WTC11 (cell line): Measurements from ENCODE around the gene ITGA5. TPM values are rescaled to one million over a fixed set of nuclear protein-coding genes. Genes with fewer than 3 reads are reported as not detected.

ENCODE experiments used
- ATAC-seq: fragments of 200-7000 bp; cut with Tn5 transposase; 2 replicates; pipeline ENCODE4 v1.10.0; 2021; ENCODE audit warnings: mild to moderate bottlenecking, moderate library complexity
- CTCF ChIA-PET: fragments of 300-600 bp; sonication (Branson Sonifier 250); formaldehyde crosslinking; loops from one replicate; lab custom pipeline; 2021; ENCODE audit warnings: antibody characterized with exemption; lab: Charles Lee
- POLR2A ChIA-PET: fragments of 350-600 bp; sonication (Branson Sonifier 250); formaldehyde crosslinking; loops from one replicate; lab custom pipeline; 2021; ENCODE audit warnings: antibody characterized with exemption; lab: Charles Lee
- DNase-seq: peaks from one replicate; pipeline ENCODE4 v3.0.0; 2021; ENCODE audit warnings: low spot score
- H3K27ac Mint-ChIP-seq: 2 replicates; pipeline ENCODE4 v1.8.0; 2021; ENCODE audit warnings: mixed read lengths
- H3K27me3 Mint-ChIP-seq: 2 replicates; pipeline ENCODE4 v1.8.0; 2021; ENCODE audit warnings: low read depth, mild to moderate bottlenecking, moderate library complexity, mixed read lengths
- H3K36me3 Mint-ChIP-seq: 2 replicates; pipeline ENCODE4 v1.8.0; 2021; ENCODE audit warnings: mixed read lengths
- H3K4me1 Mint-ChIP-seq: 2 replicates; pipeline ENCODE4 v1.8.0; 2022; ENCODE audit warnings: mixed read lengths
- H3K4me3 Mint-ChIP-seq: 2 replicates; pipeline ENCODE4 v1.8.0; 2021; ENCODE audit warnings: mild to moderate bottlenecking, moderate library complexity, mixed read lengths
- H3K9me3 Mint-ChIP-seq: 2 replicates; pipeline ENCODE4 v1.8.0; 2021; ENCODE audit warnings: mixed read lengths
- CREB1 ChIP-seq: sonication (generic); formaldehyde crosslinking; IDR thresholded peaks from 2 replicates; pipeline ENCODE4 v1.8.0; 2023; ENCODE audit warnings: mild to moderate bottlenecking, missing genetic modification reagents
- CREM ChIP-seq: sonication (generic); formaldehyde crosslinking; IDR thresholded peaks from 2 replicates; pipeline ENCODE4 v1.8.1; 2022; ENCODE audit warnings: mild to moderate bottlenecking, missing genetic modification reagents, moderate library complexity
- FOXJ3 ChIP-seq: sonication (generic); formaldehyde crosslinking; IDR thresholded peaks from 2 replicates; pipeline ENCODE4 v1.9.0; 2021; ENCODE audit warnings: missing genetic modification reagents, mild to moderate bottlenecking, borderline replicate concordance
- FOXK1 ChIP-seq: sonication (generic); formaldehyde crosslinking; IDR thresholded peaks from 2 replicates; pipeline ENCODE4 v1.8.0; 2022; ENCODE audit warnings: mild to moderate bottlenecking, moderate library complexity, missing genetic modification reagents
- MXD4 ChIP-seq: fragments of 250-450 bp; sonication (Bioruptor Pico); IDR thresholded peaks from 2 replicates; pipeline ENCODE4 v1.8.0; 2021; ENCODE audit warnings: mild to moderate bottlenecking, moderate library complexity, borderline replicate concordance
- NFYB ChIP-seq: sonication (generic); formaldehyde crosslinking; conservative IDR thresholded peaks from 2 replicates; pipeline ENCODE4 v1.8.0; 2022; ENCODE audit warnings: low read depth, missing genetic modification reagents
- NR2C2 ChIP-seq: sonication (generic); formaldehyde crosslinking; IDR thresholded peaks from 2 replicates; pipeline ENCODE4 v1.8.0; 2022; ENCODE audit warnings: mild to moderate bottlenecking, missing genetic modification reagents
- SP1 ChIP-seq: sonication (generic); formaldehyde crosslinking; conservative IDR thresholded peaks from 2 replicates; pipeline ENCODE4 v1.8.1; 2022; ENCODE audit warnings: missing genetic modification reagents
- TEAD1 ChIP-seq: sonication (generic); formaldehyde crosslinking; IDR thresholded peaks from 2 replicates; pipeline ENCODE4 v1.8.0; 2022; ENCODE audit warnings: mild to moderate bottlenecking, missing genetic modification reagents
- TP53 ChIP-seq: sonication (generic); formaldehyde crosslinking; IDR thresholded peaks from 2 replicates; pipeline ENCODE4 v1.8.1; 2023; ENCODE audit warnings: mild to moderate bottlenecking, missing genetic modification reagents
- ZNF219 ChIP-seq: sonication (generic); formaldehyde crosslinking; IDR thresholded peaks from 2 replicates; pipeline ENCODE4 v1.8.0; 2023; ENCODE audit warnings: missing genetic modification reagents, mild to moderate bottlenecking, borderline replicate concordance
- ZNF317 ChIP-seq: sonication (generic); formaldehyde crosslinking; IDR thresholded peaks from 2 replicates; pipeline ENCODE4 v1.8.1; 2023; ENCODE audit warnings: low read depth, mild to moderate bottlenecking, moderate library complexity, missing genetic modification reagents, borderline replicate concordance
- total RNA-seq: library from RNA; stranded (reverse); gene quantifications from 3 replicates; pipeline ENCODE4 v1.2.3, GENCODE V29; 2021
- TF ChIP-seq, protein P1 (sequence below): sonication (generic); formaldehyde crosslinking; IDR thresholded peaks from 2 replicates; pipeline ENCODE4 v1.8.1; 2023; ENCODE audit warnings: mild to moderate bottlenecking, missing genetic modification reagents, moderate library complexity
- TF ChIP-seq, protein P2 (sequence below): fragments of 250-450 bp; sonication (Bioruptor Pico); IDR thresholded peaks from 2 replicates; pipeline ENCODE4 v1.8.0; 2021; ENCODE audit warnings: mild to moderate bottlenecking
- TF ChIP-seq, protein P3 (sequence below): sonication (generic); formaldehyde crosslinking; IDR thresholded peaks from 2 replicates; pipeline ENCODE4 v1.8.0; 2023; ENCODE audit warnings: missing genetic modification reagents, mild to moderate bottlenecking, borderline replicate concordance
- TF ChIP-seq, protein P4 (sequence below): fragments of 250-450 bp; sonication (Bioruptor Pico); IDR thresholded peaks from 2 replicates; pipeline ENCODE4 v1.9.0; 2021; ENCODE audit warnings: mild to moderate bottlenecking
- TF ChIP-seq, protein P5 (sequence below): sonication (generic); formaldehyde crosslinking; IDR thresholded peaks from 2 replicates; pipeline ENCODE4 v1.8.1; 2022; ENCODE audit warnings: mild to moderate bottlenecking, moderate library complexity, missing genetic modification reagents

ITGA5 gene
- total RNA-seq, 1 experiment from 2014 or later: 21.9 TPM

DNA sequence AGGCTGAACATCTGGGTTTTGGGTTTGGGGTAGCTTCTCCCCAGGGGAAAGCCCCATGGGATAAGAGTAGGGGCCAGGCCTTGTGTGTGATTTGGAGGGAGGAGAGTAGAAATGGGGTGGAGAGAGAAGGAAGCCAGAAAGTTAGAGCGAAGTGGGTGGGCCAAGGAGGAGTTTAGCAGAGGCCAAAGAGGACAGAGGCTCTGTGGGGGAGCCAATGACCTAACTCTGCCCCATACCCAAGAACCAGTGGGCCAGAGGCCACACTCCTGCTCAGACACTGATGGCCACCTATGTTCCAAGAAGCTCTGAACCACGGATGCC, 43.8 kb downstream of the ITGA5 start:
- H3K27me3 Mint-ChIP-seq: peaks cover 14% of the 10 kb centered on the region
- peaks cover 22% of the 10 kb centered on the region for H3K36me3 Mint-ChIP-seq
- H3K4me3 Mint-ChIP-seq: no peak overlapping the region
- H3K9me3 Mint-ChIP-seq: no peaks in the 10 kb centered on the region
- ATAC-seq: no peak
- ChIA-PET POLR2A (no interaction called here), CTCF (interaction anchor here (1.5 kb wide), 1 partner anchor 16 kb away, joined by 5 read pairs; no protein-coding TSS in a partner anchor)
- peaks cover 20% of the 10 kb centered on the region for H3K4me1 Mint-ChIP-seq
- no peak for TF ChIP-seq ZNF317
- no peak for TF ChIP-seq NR2C2
- TF ChIP-seq, protein P1, sequence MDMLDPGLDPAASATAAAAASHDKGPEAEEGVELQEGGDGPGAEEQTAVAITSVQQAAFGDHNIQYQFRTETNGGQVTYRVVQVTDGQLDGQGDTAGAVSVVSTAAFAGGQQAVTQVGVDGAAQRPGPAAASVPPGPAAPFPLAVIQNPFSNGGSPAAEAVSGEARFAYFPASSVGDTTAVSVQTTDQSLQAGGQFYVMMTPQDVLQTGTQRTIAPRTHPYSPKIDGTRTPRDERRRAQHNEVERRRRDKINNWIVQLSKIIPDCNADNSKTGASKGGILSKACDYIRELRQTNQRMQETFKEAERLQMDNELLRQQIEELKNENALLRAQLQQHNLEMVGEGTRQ (CRISPR knock-in tag): no peak
- no peak for TF ChIP-seq MXD4 (CRISPR knock-in tag)
- no peak for TF ChIP-seq CREM (CRISPR knock-in tag)
- TF ChIP-seq, protein P2, sequence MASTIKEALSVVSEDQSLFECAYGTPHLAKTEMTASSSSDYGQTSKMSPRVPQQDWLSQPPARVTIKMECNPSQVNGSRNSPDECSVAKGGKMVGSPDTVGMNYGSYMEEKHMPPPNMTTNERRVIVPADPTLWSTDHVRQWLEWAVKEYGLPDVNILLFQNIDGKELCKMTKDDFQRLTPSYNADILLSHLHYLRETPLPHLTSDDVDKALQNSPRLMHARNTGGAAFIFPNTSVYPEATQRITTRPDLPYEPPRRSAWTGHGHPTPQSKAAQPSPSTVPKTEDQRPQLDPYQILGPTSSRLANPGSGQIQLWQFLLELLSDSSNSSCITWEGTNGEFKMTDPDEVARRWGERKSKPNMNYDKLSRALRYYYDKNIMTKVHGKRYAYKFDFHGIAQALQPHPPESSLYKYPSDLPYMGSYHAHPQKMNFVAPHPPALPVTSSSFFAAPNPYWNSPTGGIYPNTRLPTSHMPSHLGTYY (CRISPR knock-in tag): no peak
- no peak for TF ChIP-seq NFYB (CRISPR knock-in tag)
- no peak for TF ChIP-seq TEAD1 (CRISPR knock-in tag)
- TF ChIP-seq, protein P3, sequence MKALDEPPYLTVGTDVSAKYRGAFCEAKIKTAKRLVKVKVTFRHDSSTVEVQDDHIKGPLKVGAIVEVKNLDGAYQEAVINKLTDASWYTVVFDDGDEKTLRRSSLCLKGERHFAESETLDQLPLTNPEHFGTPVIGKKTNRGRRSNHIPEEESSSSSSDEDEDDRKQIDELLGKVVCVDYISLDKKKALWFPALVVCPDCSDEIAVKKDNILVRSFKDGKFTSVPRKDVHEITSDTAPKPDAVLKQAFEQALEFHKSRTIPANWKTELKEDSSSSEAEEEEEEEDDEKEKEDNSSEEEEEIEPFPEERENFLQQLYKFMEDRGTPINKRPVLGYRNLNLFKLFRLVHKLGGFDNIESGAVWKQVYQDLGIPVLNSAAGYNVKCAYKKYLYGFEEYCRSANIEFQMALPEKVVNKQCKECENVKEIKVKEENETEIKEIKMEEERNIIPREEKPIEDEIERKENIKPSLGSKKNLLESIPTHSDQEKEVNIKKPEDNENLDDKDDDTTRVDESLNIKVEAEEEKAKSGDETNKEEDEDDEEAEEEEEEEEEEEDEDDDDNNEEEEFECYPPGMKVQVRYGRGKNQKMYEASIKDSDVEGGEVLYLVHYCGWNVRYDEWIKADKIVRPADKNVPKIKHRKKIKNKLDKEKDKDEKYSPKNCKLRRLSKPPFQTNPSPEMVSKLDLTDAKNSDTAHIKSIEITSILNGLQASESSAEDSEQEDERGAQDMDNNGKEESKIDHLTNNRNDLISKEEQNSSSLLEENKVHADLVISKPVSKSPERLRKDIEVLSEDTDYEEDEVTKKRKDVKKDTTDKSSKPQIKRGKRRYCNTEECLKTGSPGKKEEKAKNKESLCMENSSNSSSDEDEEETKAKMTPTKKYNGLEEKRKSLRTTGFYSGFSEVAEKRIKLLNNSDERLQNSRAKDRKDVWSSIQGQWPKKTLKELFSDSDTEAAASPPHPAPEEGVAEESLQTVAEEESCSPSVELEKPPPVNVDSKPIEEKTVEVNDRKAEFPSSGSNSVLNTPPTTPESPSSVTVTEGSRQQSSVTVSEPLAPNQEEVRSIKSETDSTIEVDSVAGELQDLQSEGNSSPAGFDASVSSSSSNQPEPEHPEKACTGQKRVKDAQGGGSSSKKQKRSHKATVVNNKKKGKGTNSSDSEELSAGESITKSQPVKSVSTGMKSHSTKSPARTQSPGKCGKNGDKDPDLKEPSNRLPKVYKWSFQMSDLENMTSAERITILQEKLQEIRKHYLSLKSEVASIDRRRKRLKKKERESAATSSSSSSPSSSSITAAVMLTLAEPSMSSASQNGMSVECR: no peak
- no peak for TF ChIP-seq SP1 (CRISPR knock-in tag)
- TF ChIP-seq, protein P4, sequence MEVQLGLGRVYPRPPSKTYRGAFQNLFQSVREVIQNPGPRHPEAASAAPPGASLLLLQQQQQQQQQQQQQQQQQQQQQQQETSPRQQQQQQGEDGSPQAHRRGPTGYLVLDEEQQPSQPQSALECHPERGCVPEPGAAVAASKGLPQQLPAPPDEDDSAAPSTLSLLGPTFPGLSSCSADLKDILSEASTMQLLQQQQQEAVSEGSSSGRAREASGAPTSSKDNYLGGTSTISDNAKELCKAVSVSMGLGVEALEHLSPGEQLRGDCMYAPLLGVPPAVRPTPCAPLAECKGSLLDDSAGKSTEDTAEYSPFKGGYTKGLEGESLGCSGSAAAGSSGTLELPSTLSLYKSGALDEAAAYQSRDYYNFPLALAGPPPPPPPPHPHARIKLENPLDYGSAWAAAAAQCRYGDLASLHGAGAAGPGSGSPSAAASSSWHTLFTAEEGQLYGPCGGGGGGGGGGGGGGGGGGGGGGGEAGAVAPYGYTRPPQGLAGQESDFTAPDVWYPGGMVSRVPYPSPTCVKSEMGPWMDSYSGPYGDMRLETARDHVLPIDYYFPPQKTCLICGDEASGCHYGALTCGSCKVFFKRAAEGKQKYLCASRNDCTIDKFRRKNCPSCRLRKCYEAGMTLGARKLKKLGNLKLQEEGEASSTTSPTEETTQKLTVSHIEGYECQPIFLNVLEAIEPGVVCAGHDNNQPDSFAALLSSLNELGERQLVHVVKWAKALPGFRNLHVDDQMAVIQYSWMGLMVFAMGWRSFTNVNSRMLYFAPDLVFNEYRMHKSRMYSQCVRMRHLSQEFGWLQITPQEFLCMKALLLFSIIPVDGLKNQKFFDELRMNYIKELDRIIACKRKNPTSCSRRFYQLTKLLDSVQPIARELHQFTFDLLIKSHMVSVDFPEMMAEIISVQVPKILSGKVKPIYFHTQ: no peak
- no peak for TF ChIP-seq FOXJ3
- TF ChIP-seq CREB1 (CRISPR knock-in tag): no peak
- TF ChIP-seq FOXK1: no peak
- no peak for TF ChIP-seq ZNF219 (CRISPR knock-in tag)
- TF ChIP-seq, protein P5, sequence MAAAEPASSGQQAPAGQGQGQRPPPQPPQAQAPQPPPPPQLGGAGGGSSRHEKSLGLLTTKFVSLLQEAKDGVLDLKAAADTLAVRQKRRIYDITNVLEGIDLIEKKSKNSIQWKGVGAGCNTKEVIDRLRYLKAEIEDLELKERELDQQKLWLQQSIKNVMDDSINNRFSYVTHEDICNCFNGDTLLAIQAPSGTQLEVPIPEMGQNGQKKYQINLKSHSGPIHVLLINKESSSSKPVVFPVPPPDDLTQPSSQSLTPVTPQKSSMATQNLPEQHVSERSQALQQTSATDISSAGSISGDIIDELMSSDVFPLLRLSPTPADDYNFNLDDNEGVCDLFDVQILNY (CRISPR knock-in tag): no peak
- no peak for TF ChIP-seq TP53 (CRISPR knock-in tag)
- DNase-seq: no peak
- H3K27ac Mint-ChIP-seq: no peak overlapping the region
